ENCODE data around the gene RIT2.
"Not testable (repeated sequence)": the region's sequence is repeated elsewhere in the genome, so short reads cannot be mapped to it uniquely, and the experiment has no call there.

Gene RIT2

GRCh38 chr18:42742969-42743368 is 372.5 kb downstream of the RIT2 start:
- no peak overlapping the region for H2AFZ ChIP-seq (ENCODE audit: low read length, unreplicated experiment)
- H3K36me3 ChIP-seq (ENCODE audit: insufficient read depth, low read length): no peaks in the 10 kb centered on the region
- no peak overlapping the region for H3K4me3 ChIP-seq (ENCODE audit: low read depth, low read length)
- H3K27me3 ChIP-seq (ENCODE audit: insufficient read depth, low read length): no peaks in the 10 kb centered on the region
- no peaks in the 10 kb centered on the region for H3K4me1 ChIP-seq (ENCODE audit: control insufficient read depth, insufficient read depth, low read length, unreplicated experiment)
- H3K79me2 ChIP-seq (ENCODE audit: control insufficient read depth, insufficient read depth, low read length, unreplicated experiment): no peaks in the 10 kb centered on the region
- no peak overlapping the region for H3K27ac ChIP-seq (ENCODE audit: low read depth, low read length)

GRCh38 chr18:42742474-42742873 is 373.0 kb downstream of the RIT2 start:
- H3K4me3 ChIP-seq (ENCODE audit: low read depth, low read length): no peak overlapping the region
- no peaks in the 10 kb centered on the region for H3K79me2 ChIP-seq (ENCODE audit: control insufficient read depth, insufficient read depth, low read length, unreplicated experiment)
- H2AFZ ChIP-seq (ENCODE audit: low read length, unreplicated experiment): no peak overlapping the region
- H3K4me1 ChIP-seq (ENCODE audit: control insufficient read depth, insufficient read depth, low read length, unreplicated experiment): no peaks in the 10 kb centered on the region
- H3K27me3 ChIP-seq (ENCODE audit: insufficient read depth, low read length): no peaks in the 10 kb centered on the region
- H3K36me3 ChIP-seq (ENCODE audit: insufficient read depth, low read length): no peaks in the 10 kb centered on the region
- no peak overlapping the region for H3K27ac ChIP-seq (ENCODE audit: low read depth, low read length)

GRCh38 chr18:42741805-42742347 is 373.6 kb downstream of the RIT2 start:
- not testable (repeated sequence) for H3K4me1 ChIP-seq (ENCODE audit: control insufficient read depth, insufficient read depth, low read length, unreplicated experiment); H3K36me3 ChIP-seq (ENCODE audit: insufficient read depth, low read length); H3K27me3 ChIP-seq (ENCODE audit: insufficient read depth, low read length); H2AFZ ChIP-seq (ENCODE audit: low read length, unreplicated experiment); H3K79me2 ChIP-seq (ENCODE audit: control insufficient read depth, insufficient read depth, low read length, unreplicated experiment); H3K4me3 ChIP-seq (ENCODE audit: low read depth, low read length); H3K27ac ChIP-seq (ENCODE audit: low read depth, low read length)

- H3K79me2 ChIP-seq (ENCODE audit: control insufficient read depth, insufficient read depth, low read length, unreplicated experiment): not testable (repeated sequence)
These were observed 374.2 kb downstream of the RIT2 start for GRCh38 chr18:42741299-42741698.

GRCh38 chr18:42736074-42736473 is 379.4 kb downstream of the RIT2 start:
- Histone ChIP-seq H3K36me3 (ENCODE audit: insufficient read depth, low read length) (no peaks in the 10 kb centered on the region), H3K4me3 (ENCODE audit: low read depth, low read length) (no peak overlapping the region), H2AFZ (ENCODE audit: low read length, unreplicated experiment) (no peak overlapping the region), H3K4me1 (ENCODE audit: control insufficient read depth, insufficient read depth, low read length, unreplicated experiment) (no peaks in the 10 kb centered on the region), H3K27me3 (ENCODE audit: insufficient read depth, low read length) (no peaks in the 10 kb centered on the region), H3K27ac (ENCODE audit: low read depth, low read length) (no peak overlapping the region), H3K79me2 (ENCODE audit: control insufficient read depth, insufficient read depth, low read length, unreplicated experiment) (no peaks in the 10 kb centered on the region)

More at GRCh38 chr18:42741299-42741698, 374.2 kb downstream of the RIT2 start:
- not testable (repeated sequence) for H2AFZ ChIP-seq (ENCODE audit: low read length, unreplicated experiment); H3K4me3 ChIP-seq (ENCODE audit: low read depth, low read length); H3K27ac ChIP-seq (ENCODE audit: low read depth, low read length); H3K4me1 ChIP-seq (ENCODE audit: control insufficient read depth, insufficient read depth, low read length, unreplicated experiment); H3K36me3 ChIP-seq (ENCODE audit: insufficient read depth, low read length); H3K27me3 ChIP-seq (ENCODE audit: insufficient read depth, low read length)

- Histone ChIP-seq H3K4me1 (ENCODE audit: control insufficient read depth, insufficient read depth, low read length, unreplicated experiment) (no peaks in the 10 kb centered on the region), H3K27me3 (ENCODE audit: insufficient read depth, low read length) (no peaks in the 10 kb centered on the region), H3K36me3 (ENCODE audit: insufficient read depth, low read length) (no peaks in the 10 kb centered on the region), H3K4me3 (ENCODE audit: low read depth, low read length) (no peak overlapping the region), H2AFZ (ENCODE audit: low read length, unreplicated experiment) (no peak overlapping the region), H3K79me2 (ENCODE audit: control insufficient read depth, insufficient read depth, low read length, unreplicated experiment) (no peaks in the 10 kb centered on the region), H3K27ac (ENCODE audit: low read depth, low read length) (no peak overlapping the region)
These were observed 381.0 kb downstream of the RIT2 start for GRCh38 chr18:42734520-42734919.

- Histone ChIP-seq H3K27me3 (ENCODE audit: insufficient read depth, low read length) (no peaks in the 10 kb centered on the region), H3K79me2 (ENCODE audit: control insufficient read depth, insufficient read depth, low read length, unreplicated experiment) (no peaks in the 10 kb centered on the region), H3K36me3 (ENCODE audit: insufficient read depth, low read length) (no peaks in the 10 kb centered on the region), H3K4me3 (ENCODE audit: low read depth, low read length) (no peak overlapping the region), H3K27ac (ENCODE audit: low read depth, low read length) (no peak overlapping the region), H3K4me1 (ENCODE audit: control insufficient read depth, insufficient read depth, low read length, unreplicated experiment) (no peaks in the 10 kb centered on the region), H2AFZ (ENCODE audit: low read length, unreplicated experiment) (no peak overlapping the region)
These were observed 385.2 kb downstream of the RIT2 start for GRCh38 chr18:42730272-42730671.

GRCh38 chr18:42719221-42719620 is 396.3 kb downstream of the RIT2 start:
- Histone ChIP-seq H3K4me1 (ENCODE audit: control insufficient read depth, insufficient read depth, low read length, unreplicated experiment) (no peaks in the 10 kb centered on the region), H3K4me3 (ENCODE audit: low read depth, low read length) (no peak overlapping the region), H3K27me3 (ENCODE audit: insufficient read depth, low read length) (no peaks in the 10 kb centered on the region), H3K27ac (ENCODE audit: low read depth, low read length) (no peak overlapping the region), H3K36me3 (ENCODE audit: insufficient read depth, low read length) (no peaks in the 10 kb centered on the region), H2AFZ (ENCODE audit: low read length, unreplicated experiment) (no peak overlapping the region), H3K79me2 (ENCODE audit: control insufficient read depth, insufficient read depth, low read length, unreplicated experiment) (no peaks in the 10 kb centered on the region)

- Histone ChIP-seq H3K4me1 (ENCODE audit: control insufficient read depth, insufficient read depth, low read length, unreplicated experiment) (no peaks in the 10 kb centered on the region), H3K79me2 (ENCODE audit: control insufficient read depth, insufficient read depth, low read length, unreplicated experiment) (no peaks in the 10 kb centered on the region), H3K36me3 (ENCODE audit: insufficient read depth, low read length) (no peaks in the 10 kb centered on the region), H3K27me3 (ENCODE audit: insufficient read depth, low read length) (no peaks in the 10 kb centered on the region), H3K27ac (ENCODE audit: low read depth, low read length) (no peak overlapping the region), H2AFZ (ENCODE audit: low read length, unreplicated experiment) (no peak overlapping the region), H3K4me3 (ENCODE audit: low read depth, low read length) (no peak overlapping the region)
These were observed 403.4 kb downstream of the RIT2 start for GRCh38 chr18:42712065-42712464.

- Histone ChIP-seq H3K79me2 (ENCODE audit: control insufficient read depth, insufficient read depth, low read length, unreplicated experiment) (no peaks in the 10 kb centered on the region), H3K36me3 (ENCODE audit: insufficient read depth, low read length) (no peaks in the 10 kb centered on the region), H2AFZ (ENCODE audit: low read length, unreplicated experiment) (no peak overlapping the region), H3K27me3 (ENCODE audit: insufficient read depth, low read length) (no peaks in the 10 kb centered on the region), H3K4me3 (ENCODE audit: low read depth, low read length) (no peak overlapping the region), H3K27ac (ENCODE audit: low read depth, low read length) (no peak overlapping the region), H3K4me1 (ENCODE audit: control insufficient read depth, insufficient read depth, low read length, unreplicated experiment) (no peaks in the 10 kb centered on the region)
These were observed 408.4 kb downstream of the RIT2 start for GRCh38 chr18:42707080-42707479.

GRCh38 chr18:42706618-42707017 is 408.9 kb downstream of the RIT2 start:
- H3K4me1 ChIP-seq (ENCODE audit: control insufficient read depth, insufficient read depth, low read length, unreplicated experiment): no peaks in the 10 kb centered on the region
- H3K27me3 ChIP-seq (ENCODE audit: insufficient read depth, low read length): no peaks in the 10 kb centered on the region
- H2AFZ ChIP-seq (ENCODE audit: low read length, unreplicated experiment): no peak overlapping the region
- H3K36me3 ChIP-seq (ENCODE audit: insufficient read depth, low read length): no peaks in the 10 kb centered on the region
- H3K79me2 ChIP-seq (ENCODE audit: control insufficient read depth, insufficient read depth, low read length, unreplicated experiment): no peaks in the 10 kb centered on the region
- no peak overlapping the region for H3K27ac ChIP-seq (ENCODE audit: low read depth, low read length)
- H3K4me3 ChIP-seq (ENCODE audit: low read depth, low read length): no peak overlapping the region

Measured in ACC112 (cell line).